GM12801 (cell line): ENCODE measurements around the gene NKX1-2.

Experiments used
- TF ChIP-seq, protein P1 (sequence below): IDR thresholded peaks from one replicate; pipeline ENCODE4 v1.5.1; 2011; ENCODE audit warnings: control low read depth; ENCODE audit not compliant: insufficient read length; ENCODE audit errors: extremely low read depth

The NKX1-2 gene

DNA sequence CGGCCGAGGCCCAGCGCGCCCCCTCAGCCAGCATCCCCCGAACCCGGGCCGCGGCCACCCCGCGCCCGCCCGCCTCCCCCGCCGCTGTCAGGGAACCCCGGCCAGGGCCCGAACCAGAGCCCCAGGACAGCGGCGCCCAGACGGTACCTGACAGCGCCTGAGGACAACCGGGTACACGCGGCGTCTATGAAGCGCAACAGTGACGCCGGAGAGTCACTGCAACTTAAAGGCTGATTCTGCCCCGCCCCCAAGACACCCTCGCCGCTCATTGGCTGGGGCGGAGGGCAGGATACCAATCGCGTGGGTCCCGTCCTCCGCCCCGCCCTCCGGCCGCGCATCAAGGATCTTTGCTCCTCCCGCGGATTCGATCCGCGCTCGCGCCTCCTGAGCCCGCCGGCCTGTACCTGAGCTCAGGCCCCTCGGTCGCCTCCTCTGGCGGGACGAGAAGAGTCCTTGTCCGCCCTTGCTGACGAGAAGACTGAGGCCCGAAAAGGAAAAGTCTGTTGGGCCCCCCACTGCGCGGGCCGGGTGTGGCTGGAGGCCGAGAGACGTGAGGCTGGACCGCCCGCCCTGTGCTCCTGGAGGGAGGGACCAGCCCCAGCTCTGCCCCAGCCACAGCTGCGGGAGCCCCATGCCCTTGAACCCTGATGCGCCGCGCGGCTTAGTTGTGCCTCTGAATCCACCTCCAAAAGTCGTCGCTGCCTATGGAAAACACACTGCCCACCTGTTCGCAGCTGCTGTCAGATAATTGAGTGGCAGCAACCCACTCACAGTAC lies 30.9 kb downstream of the NKX1-2 start, which contains the start of gene OAT:
OAT (minus strand) TSS at position 198 of the 776 bp plus-strand sequence. CDS start 6,752 bp downstream, outside the sequence.
- TF ChIP-seq, protein P1, sequence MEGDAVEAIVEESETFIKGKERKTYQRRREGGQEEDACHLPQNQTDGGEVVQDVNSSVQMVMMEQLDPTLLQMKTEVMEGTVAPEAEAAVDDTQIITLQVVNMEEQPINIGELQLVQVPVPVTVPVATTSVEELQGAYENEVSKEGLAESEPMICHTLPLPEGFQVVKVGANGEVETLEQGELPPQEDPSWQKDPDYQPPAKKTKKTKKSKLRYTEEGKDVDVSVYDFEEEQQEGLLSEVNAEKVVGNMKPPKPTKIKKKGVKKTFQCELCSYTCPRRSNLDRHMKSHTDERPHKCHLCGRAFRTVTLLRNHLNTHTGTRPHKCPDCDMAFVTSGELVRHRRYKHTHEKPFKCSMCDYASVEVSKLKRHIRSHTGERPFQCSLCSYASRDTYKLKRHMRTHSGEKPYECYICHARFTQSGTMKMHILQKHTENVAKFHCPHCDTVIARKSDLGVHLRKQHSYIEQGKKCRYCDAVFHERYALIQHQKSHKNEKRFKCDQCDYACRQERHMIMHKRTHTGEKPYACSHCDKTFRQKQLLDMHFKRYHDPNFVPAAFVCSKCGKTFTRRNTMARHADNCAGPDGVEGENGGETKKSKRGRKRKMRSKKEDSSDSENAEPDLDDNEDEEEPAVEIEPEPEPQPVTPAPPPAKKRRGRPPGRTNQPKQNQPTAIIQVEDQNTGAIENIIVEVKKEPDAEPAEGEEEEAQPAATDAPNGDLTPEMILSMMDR: no peak

DNA sequence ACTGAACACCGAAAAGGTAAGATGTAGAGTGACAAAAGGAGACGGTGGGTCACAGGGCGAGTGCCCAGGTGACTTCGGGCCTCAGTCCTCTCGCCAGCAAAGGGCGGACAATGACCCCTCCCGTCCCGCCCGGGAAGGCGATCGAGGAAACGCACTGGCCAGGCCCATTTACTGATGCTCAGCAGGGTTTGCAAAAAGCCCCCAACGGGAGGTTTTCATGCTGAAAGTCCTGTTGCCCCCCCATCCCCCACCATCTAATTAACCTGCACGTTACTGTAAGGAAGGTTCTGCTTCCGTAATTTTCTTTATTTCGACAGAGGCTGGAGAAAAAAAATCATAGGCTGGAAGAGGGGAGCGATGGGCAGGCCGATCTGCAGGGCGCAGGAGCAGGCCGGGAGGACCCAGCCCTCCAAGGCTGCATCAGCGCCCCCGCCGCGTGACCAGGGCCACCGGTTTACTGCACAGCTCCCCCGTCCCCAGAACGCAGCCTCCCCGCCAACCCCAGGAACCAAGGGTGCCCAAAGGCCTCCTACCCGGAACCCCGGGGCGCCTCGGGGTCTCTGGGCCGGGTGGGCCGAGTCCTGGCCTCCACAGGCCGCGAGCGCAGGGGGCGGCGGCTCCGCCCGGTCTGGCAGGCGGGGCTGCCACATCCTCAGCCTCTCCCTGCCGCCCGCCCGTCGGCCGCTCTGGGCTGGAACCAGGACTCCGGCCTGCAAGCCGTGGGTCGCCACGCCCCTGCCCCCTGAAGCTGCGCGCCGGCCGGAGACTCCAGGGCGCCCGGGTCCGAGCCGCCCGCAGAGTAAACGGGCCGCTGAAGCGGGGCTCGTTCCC lies 31.7 kb downstream of the NKX1-2 start:
- TF ChIP-seq, protein P1: no peak

GRCh38 chr10:124416733-124417132 lies 33.1 kb downstream of the NKX1-2 start:
- TF ChIP-seq, protein P1: no peak

DNA sequence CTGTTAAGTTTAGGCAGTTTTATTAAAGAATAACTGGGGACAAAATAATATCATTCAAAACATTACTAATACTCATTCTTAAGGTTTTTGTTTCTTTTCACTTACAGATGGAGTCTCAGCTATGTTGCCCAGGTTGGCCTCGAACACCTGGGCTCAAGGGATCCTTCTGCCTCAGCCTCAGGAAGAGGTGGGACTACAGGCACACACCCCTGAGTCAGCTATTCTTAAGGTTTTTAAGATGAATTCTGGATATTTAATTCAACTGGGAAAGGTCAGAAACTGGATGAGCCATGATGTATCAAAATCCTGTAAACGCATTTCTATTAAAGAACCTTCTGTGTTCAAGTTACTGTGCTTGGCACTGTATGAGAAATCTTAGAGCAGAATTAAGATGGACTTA lies 34.6 kb downstream of the NKX1-2 start:
- TF ChIP-seq, protein P1: no peak

GRCh38 chr10:124414076-124414475 lies 35.8 kb downstream of the NKX1-2 start:
- TF ChIP-seq, protein P1: no peak

DNA sequence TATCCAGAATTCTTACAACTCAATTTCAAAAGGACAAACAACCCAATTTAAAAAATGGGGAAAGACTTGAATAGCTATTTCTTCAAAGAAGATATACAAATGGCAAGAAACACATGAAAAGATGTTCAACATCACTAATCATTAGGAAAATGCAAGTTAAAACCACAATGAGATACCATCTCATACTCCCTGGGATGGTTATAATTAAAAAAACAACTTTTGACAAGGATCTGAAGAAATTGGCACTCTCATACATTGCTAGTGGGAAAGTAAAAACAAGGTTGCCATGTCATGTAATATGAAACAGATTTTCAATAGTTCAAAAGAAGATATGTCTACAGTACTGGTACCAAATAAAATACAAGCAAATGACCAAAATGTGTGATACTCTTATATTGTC lies 40.1 kb downstream of the NKX1-2 start:
- TF ChIP-seq, protein P1: no peak

DNA sequence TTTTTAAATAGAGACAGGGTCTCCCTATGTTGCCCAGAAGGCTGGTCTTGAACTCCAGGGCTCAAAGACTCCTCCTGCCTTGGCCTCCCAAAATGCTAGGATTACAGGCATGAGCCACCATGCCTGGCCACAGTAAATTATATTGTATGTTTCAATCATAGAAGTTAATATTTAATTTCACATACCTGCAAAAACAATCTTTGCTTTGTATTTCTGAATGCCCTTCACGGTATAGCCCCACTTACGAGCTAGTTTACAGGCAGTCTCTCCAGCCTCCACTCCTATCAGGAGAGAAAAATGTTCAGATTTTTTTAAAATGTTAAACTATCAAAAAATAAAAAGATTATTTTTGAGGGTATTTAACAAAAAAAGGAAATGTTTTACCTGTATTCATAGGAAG lies 41.5 kb downstream of the NKX1-2 start:
- TF ChIP-seq, protein P1: no peak
